SU-DHL-6 (cell line): ENCODE measurements around the gene TIAM2.
"Not testable (repeated sequence)": the region's sequence is repeated elsewhere in the genome, so short reads cannot be mapped to it uniquely, and the experiment has no call there.

Experiments
- H2AFZ ChIP-seq: fragments of 200-600 bp; sonication (generic); 2 replicates; pipeline ENCODE4 v1.6.1; 2014; ENCODE audit warnings: low read depth, mild to moderate bottlenecking, moderate library complexity, mixed read lengths, antibody characterized with exemption, low read length; ENCODE audit not compliant: severe bottlenecking
- H3F3A ChIP-seq: fragments of 200-600 bp; shearing (Covaris generic); 2 replicates; pipeline ENCODE4 v1.6.0; 2016; ENCODE audit warnings: antibody characterized with exemption, mild to moderate bottlenecking; ENCODE audit not compliant: insufficient read depth
- H3K27ac ChIP-seq: fragments of 200-600 bp; sonication (generic); 2 replicates; pipeline ENCODE4 v1.5.1; 2016; ENCODE audit warnings: low read depth, mild to moderate bottlenecking, low read length, moderate library complexity, mixed read lengths
- H3K27me3 ChIP-seq: fragments of 200-600 bp; sonication (generic), shearing (Covaris generic); 2 replicates; pipeline ENCODE4 v1.6.0; 2014; ENCODE audit warnings: mild to moderate bottlenecking, low read length
- H3K36me3 ChIP-seq: fragments of 200-600 bp; sonication (generic); 2 replicates; pipeline ENCODE4 v1.6.1; 2014; ENCODE audit warnings: mild to moderate bottlenecking, low read length, mixed read lengths
- H3K4me2 ChIP-seq: fragments of 300-600, 200-600 bp; shearing (Covaris generic), sonication (generic); 2 replicates; pipeline ENCODE4 v1.6.0; 2014; ENCODE audit warnings: low read length, low read depth, mild to moderate bottlenecking; ENCODE audit not compliant: poor library complexity, severe bottlenecking
- H3K4me3 ChIP-seq: fragments of 200-600 bp; sonication (generic); 2 replicates; pipeline ENCODE4 v1.5.1; 2014; ENCODE audit warnings: antibody characterized with exemption, low read length, mild to moderate bottlenecking, mixed read lengths; ENCODE audit not compliant: insufficient read depth, poor library complexity, severe bottlenecking
- H3K79me2 ChIP-seq: fragments of 200-600 bp; sonication (generic); 2 replicates; pipeline ENCODE4 v1.6.1; 2014; ENCODE audit warnings: mild to moderate bottlenecking, low read length, moderate library complexity; ENCODE audit not compliant: insufficient read depth
- H3K9ac ChIP-seq: fragments of 200-600 bp; sonication (generic); 2 replicates; pipeline ENCODE4 v1.7.0; 2014; ENCODE audit warnings: mild to moderate bottlenecking, low read length
- H3K9me2 ChIP-seq: fragments of 200-600 bp; sonication (generic); replicated peaks from 2 replicates; pipeline ENCODE4 v1.6.1; 2014; ENCODE audit warnings: low read length; ENCODE audit not compliant: insufficient read depth
- H3K9me3 ChIP-seq: fragments of 200-600 bp; sonication (generic); 2 replicates; pipeline ENCODE4 v1.6.1; 2014; ENCODE audit warnings: low read length, mixed read lengths; ENCODE audit not compliant: insufficient read depth
- H4K20me1 ChIP-seq: fragments of 200-600 bp; sonication (generic); 2 replicates; pipeline ENCODE4 v1.6.1; 2014; ENCODE audit warnings: low read depth, mild to moderate bottlenecking, antibody characterized with exemption, low read length, moderate library complexity, mixed read lengths
- EZH2phosphoT487 ChIP-seq: fragments of 200-600 bp; sonication (generic), shearing (Covaris generic); conservative IDR thresholded peaks from 2 replicates; pipeline ENCODE4 v1.6.1; 2018; ENCODE audit warnings: mild to moderate bottlenecking, antibody characterized with exemption, low read length, moderate library complexity, mixed read lengths
- TF ChIP-seq, protein P1 (sequence below): fragments of 200-600 bp; sonication (generic); IDR thresholded peaks from one replicate; pipeline ENCODE4 v1.5.1; 2017; ENCODE audit warnings: antibody characterized with exemption, mild to moderate bottlenecking, low read length, moderate library complexity; ENCODE audit not compliant: insufficient read depth, poor library complexity, severe bottlenecking

TIAM2 gene

DNA sequence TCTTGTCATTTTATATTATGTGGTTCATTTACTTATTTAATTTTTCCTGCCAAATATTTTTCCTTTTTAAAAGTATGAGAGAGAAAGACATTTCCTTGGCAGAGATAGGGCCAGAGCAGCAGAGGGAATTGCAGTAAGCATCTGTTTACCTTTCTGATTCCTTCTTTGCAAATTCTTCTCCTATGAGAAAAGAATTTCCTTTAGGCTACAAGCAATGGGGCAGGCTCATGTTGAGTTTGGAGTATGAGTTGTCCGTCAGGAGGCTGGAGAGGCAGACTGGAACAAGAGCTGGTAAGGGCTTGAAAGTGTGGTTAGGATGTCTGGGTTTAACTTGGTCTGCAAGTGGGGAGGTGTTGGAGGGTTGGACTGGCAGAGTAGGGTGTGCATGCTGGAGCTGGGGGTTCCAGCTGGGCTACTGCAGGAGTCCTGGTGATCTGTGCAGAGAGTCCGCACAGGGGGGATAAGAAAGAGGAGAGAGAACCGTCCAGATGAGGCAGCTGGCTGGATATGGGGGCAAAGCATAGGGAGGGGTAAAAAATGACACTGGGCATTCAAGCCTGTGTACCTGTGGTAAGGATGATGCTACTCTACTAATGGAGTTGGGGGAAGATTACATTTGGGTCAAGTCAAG is 19.7 kb downstream of the TIAM2 start:
- H3K9ac ChIP-seq: no peak overlapping the region
- no peaks in the 10 kb centered on the region for H3K9me3 ChIP-seq
- no peaks in the 10 kb centered on the region for H3K36me3 ChIP-seq
- H3K9me2 ChIP-seq: no peaks in the 10 kb centered on the region
- H3K27ac ChIP-seq: no peak overlapping the region
- no peaks in the 10 kb centered on the region for H3K27me3 ChIP-seq
- H3F3A ChIP-seq: no peaks in the 10 kb centered on the region
- H3K4me3 ChIP-seq: no peak overlapping the region
- H3K4me2 ChIP-seq: no peak overlapping the region
- no peak overlapping the region for H2AFZ ChIP-seq
- no peaks in the 10 kb centered on the region for H4K20me1 ChIP-seq
- no peak for TF ChIP-seq EZH2phosphoT487
- TF ChIP-seq, protein P1, sequence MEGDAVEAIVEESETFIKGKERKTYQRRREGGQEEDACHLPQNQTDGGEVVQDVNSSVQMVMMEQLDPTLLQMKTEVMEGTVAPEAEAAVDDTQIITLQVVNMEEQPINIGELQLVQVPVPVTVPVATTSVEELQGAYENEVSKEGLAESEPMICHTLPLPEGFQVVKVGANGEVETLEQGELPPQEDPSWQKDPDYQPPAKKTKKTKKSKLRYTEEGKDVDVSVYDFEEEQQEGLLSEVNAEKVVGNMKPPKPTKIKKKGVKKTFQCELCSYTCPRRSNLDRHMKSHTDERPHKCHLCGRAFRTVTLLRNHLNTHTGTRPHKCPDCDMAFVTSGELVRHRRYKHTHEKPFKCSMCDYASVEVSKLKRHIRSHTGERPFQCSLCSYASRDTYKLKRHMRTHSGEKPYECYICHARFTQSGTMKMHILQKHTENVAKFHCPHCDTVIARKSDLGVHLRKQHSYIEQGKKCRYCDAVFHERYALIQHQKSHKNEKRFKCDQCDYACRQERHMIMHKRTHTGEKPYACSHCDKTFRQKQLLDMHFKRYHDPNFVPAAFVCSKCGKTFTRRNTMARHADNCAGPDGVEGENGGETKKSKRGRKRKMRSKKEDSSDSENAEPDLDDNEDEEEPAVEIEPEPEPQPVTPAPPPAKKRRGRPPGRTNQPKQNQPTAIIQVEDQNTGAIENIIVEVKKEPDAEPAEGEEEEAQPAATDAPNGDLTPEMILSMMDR: no peak
- no peaks in the 10 kb centered on the region for H3K79me2 ChIP-seq

DNA sequence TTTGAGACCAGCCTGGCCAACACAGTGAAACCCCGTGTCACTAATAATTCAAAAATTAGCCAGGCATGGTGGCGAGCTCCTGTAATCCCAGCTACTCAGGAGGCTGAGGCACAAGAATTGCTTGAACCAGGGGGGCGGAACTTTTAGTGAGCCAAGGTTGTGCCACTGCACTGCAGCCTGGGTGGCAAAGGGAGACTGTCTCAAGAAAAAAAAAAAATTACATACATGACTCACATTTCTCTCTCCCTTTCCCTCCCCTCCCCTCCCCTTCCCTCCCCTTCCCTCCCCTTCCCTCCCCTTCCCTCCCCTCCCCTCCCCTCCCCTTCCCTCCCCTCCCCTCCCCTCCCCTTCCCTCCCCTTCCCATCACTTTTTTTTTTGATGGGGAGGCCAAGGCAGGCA is 23.3 kb downstream of the TIAM2 start:
- not testable (repeated sequence) for H3K36me3 ChIP-seq, H4K20me1 ChIP-seq, H3K79me2 ChIP-seq, H3K9me2 ChIP-seq, H3K27me3 ChIP-seq, H3K4me2 ChIP-seq, H3K9ac ChIP-seq, H3F3A ChIP-seq, H3K4me3 ChIP-seq, H3K27ac ChIP-seq, H3K9me3 ChIP-seq, H2AFZ ChIP-seq

DNA sequence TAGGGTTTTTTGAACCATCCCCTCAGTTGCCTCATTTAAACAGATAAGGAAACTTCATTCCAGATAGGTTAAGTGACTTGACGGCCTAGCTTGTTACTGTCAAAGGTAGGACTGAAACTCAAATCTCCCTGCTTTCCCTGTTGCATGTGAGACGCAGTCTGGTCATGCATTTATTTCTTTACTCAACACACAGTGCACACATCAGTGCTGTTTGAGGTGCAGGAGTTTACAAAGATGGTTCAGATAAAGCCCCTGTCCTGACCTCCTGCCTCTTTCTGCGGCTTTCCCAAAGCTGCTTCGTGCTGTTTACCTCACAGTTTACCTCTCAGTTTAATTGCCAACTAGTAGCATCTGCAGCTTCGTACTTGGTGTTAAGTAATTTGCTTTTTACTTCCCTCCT is 26.6 kb downstream of the TIAM2 start:
- Histone ChIP-seq H2AFZ (no peak overlapping the region), H3K27me3 (no peaks in the 10 kb centered on the region), H3F3A (no peaks in the 10 kb centered on the region), H3K79me2 (no peaks in the 10 kb centered on the region), H3K9ac (no peak overlapping the region), H3K4me3 (no peak overlapping the region), H3K27ac (no peak overlapping the region), H3K9me2 (no peaks in the 10 kb centered on the region), H3K4me2 (no peak overlapping the region), H3K36me3 (no peaks in the 10 kb centered on the region), H4K20me1 (no peaks in the 10 kb centered on the region), H3K9me3 (no peaks in the 10 kb centered on the region)
- TF ChIP-seq, protein P1: no peak
- TF ChIP-seq EZH2phosphoT487: no peak

DNA sequence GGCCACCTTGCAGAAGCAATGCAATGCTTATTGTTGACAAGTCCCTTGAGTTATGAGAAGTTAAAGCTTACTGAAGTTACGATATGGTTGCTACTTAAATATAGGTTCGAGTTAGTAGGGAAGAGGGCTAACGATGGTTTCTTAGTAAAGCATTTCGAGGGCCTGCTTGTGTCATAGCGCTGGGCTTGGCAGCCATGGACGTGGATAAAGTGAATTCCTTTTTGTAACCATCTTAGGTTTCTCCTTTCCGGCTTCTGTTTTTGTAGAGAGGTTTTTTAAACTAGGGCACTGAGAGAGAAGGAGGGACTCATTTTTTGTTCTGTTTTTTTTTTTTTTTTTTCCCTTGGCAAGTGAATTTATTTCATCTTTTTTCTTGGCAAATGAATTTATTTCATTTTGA is 27.6 kb downstream of the TIAM2 start:
- H4K20me1 ChIP-seq: no peaks in the 10 kb centered on the region
- H3K27me3 ChIP-seq: no peaks in the 10 kb centered on the region
- H3F3A ChIP-seq: no peaks in the 10 kb centered on the region
- no peaks in the 10 kb centered on the region for H3K79me2 ChIP-seq
- no peak overlapping the region for H3K9ac ChIP-seq
- no peaks in the 10 kb centered on the region for H3K9me2 ChIP-seq
- TF ChIP-seq, protein P1: no peak
- TF ChIP-seq EZH2phosphoT487: no peak
- no peak overlapping the region for H2AFZ ChIP-seq
- H3K36me3 ChIP-seq: no peaks in the 10 kb centered on the region
- H3K4me3 ChIP-seq: no peak overlapping the region
- H3K4me2 ChIP-seq: no peak overlapping the region
- H3K9me3 ChIP-seq: no peaks in the 10 kb centered on the region
- no peak overlapping the region for H3K27ac ChIP-seq
